Activated CD4-positive, alpha-beta memory T cell treated with anti-CD3 and anti-CD28 coated beads for 36 hours (primary cell): Measurements from ENCODE around the gene PCDH9. TPM values are rescaled to one million over a fixed set of nuclear protein-coding genes. Genes with fewer than 3 reads are reported as not detected.

Experiments used
- CTCF ChIA-PET: fragments of 350-600 bp; sonication (Branson Sonifier 250); formaldehyde crosslinking; loops from one replicate; lab custom pipeline; 2021; ENCODE audit warnings: antibody characterized with exemption, inconsistent platforms; lab: Charles Lee
- POLR2A ChIA-PET: fragments of 350-600 bp; sonication (Branson Sonifier 250); formaldehyde crosslinking; loops from one replicate; lab custom pipeline; 2021; ENCODE audit warnings: antibody characterized with exemption; lab: Charles Lee
- DNase-seq: peaks from one replicate; pipeline ENCODE4 v3.0.0-alpha.2; 2020
- H3K27ac Mint-ChIP-seq: one replicate; pipeline ENCODE4 v1.8.0; 2021; ENCODE audit warnings: mixed read lengths
- H3K27me3 Mint-ChIP-seq: one replicate; pipeline ENCODE4 v1.8.0; 2021; ENCODE audit warnings: mixed read lengths
- H3K36me3 Mint-ChIP-seq: one replicate; pipeline ENCODE4 v1.8.0; 2021; ENCODE audit warnings: mixed read lengths
- H3K4me1 Mint-ChIP-seq: one replicate; pipeline ENCODE4 v1.8.0; 2021; ENCODE audit warnings: low read depth, mixed read lengths
- H3K4me3 Mint-ChIP-seq: one replicate; pipeline ENCODE4 v1.8.0; 2021; ENCODE audit warnings: mild to moderate bottlenecking, mixed read lengths
- H3K9me3 Mint-ChIP-seq: one replicate; pipeline ENCODE4 v1.8.0; 2021; ENCODE audit warnings: mixed read lengths
- intact Hi-C: fragments of 100-400 bp; cut with micrococcal nuclease; formaldehyde crosslinking; loops from one replicate; pipeline ENCODE4 v1.15.1; 2023
- total RNA-seq, 2 experiments: library from RNA; stranded (reverse); gene quantifications; one replicate each; pipeline ENCODE4 v1.2.3, GENCODE V29; 2021

PCDH9 gene
- total RNA-seq, 2 experiments from 2014 or later = under 0.01 to 0.02 TPM

DNA sequence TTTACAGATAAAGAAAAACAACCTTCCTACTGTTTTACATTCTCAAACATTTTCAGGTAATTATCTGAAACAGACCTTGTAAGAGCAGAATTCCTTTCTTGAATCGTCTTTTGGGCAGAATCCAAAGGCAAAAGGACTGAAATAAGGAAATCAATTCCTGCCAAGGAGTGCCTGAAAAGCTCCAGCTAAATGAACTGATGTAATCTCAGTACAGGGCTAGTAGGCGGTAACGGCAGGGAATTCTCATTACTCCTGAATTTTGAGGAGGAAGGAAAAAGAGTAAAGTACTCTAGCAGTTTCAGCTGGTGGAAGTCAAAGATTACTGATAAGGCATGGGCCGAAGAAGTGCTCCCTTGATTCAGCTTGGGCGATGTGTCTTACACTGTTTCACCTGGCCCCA, 168.4 kb downstream of the PCDH9 start:
- Mint-ChIP-seq H3K9me3 (no peaks in the 10 kb centered on the region), H3K4me1 (no peaks in the 10 kb centered on the region), H3K36me3 (no peaks in the 10 kb centered on the region), H3K27ac (no peak overlapping the region), H3K27me3 (no peaks in the 10 kb centered on the region), H3K4me3 (no peak overlapping the region)
- CTCF ChIA-PET = no interaction called here
- POLR2A ChIA-PET = no interaction called here
- DNase-seq = no peak
- intact Hi-C loops = no loop called here

DNA sequence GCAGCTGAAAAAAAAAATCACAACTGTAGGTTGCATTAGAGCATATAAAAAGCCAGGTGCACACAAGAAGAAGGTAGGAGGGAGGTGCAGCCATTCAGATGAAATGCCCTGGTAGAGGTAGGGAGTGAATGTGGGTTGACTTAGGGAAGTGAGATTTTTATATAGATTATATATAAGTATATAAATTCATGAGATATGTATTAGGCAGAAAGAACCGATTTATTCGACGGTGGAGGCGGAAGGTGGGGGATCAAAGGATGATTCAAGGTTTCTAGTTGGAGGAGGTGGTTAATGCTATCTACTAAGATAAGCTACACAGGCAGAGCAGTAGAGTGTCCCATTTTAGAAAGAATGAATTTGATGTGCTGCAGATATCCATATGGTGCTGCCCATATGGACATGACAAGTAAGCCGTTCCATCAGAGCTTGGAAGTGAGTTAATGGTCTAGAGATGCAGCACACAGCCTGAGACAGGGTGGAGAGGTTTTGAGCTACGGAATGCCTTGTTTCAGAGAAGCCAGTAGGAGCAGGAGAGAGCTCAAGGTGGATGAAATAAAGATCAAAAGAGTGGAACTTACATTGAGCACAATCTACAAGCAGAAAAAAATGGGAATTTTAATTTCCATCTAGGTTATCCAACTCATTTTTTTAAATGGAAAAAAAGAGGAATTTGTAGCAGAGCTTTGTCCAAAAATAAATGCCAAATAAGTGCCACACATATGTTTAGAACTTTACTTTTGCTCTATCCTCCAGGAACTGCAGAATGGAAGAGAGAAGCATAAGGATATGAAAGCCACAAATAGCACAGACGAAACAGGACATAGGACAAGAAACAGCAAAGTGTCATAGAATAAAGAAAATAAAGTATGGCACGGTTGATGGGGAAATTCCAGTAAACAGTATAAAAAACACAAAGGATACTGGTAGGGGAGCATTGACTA, 177.3 kb downstream of the PCDH9 start:
- H3K27me3 Mint-ChIP-seq = no peaks in the 10 kb centered on the region
- DNase-seq = no peak
- H3K27ac Mint-ChIP-seq = no peak overlapping the region
- no peaks in the 10 kb centered on the region for H3K4me1 Mint-ChIP-seq
- H3K4me3 Mint-ChIP-seq = no peak overlapping the region
- no peaks in the 10 kb centered on the region for H3K36me3 Mint-ChIP-seq
- no peaks in the 10 kb centered on the region for H3K9me3 Mint-ChIP-seq
- POLR2A ChIA-PET = no interaction called here
- intact Hi-C loops = no loop called here
- CTCF ChIA-PET = no interaction called here

DNA sequence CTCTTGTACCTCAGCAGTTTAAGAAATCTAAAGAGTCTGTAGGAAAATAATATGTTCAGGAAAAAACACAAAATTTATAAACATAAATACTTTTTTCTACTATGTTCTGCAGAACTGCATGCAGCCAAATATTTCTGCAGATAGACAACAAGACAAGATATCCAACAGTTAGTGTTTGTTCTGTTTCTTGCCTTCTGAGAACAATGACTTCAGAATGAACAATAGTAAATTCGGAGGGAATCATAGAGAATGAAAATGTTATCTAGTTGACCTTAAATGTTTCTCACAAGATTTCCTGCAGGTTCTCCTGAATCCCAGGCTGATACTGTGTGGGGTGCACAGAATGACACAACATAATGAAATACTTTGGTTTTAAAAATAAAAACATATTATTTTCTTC, 180.4 kb downstream of the PCDH9 start:
- POLR2A ChIA-PET = no interaction called here
- no peak for DNase-seq
- intact Hi-C loops = no loop called here
- Mint-ChIP-seq H3K4me3 (no peak overlapping the region), H3K4me1 (no peaks in the 10 kb centered on the region), H3K36me3 (no peaks in the 10 kb centered on the region), H3K27ac (no peak overlapping the region), H3K27me3 (no peaks in the 10 kb centered on the region), H3K9me3 (no peaks in the 10 kb centered on the region)
- CTCF ChIA-PET = no interaction called here

DNA sequence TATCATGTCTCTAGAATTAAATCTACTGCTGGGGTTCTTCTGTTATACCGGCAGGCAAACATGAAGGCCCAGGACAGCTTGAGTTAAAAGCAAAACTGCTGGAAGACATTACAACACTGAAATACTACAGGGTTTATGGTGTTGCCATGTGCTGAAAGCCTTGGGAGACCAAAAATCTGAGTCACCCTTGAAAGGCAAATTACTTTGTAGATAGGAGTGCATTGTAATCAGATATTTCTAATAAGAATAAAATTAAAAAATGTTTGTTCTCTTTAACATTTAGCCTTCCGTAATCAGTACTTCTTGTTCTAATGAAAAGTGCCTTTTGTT, 181.3 kb downstream of the PCDH9 start:
- POLR2A ChIA-PET = no interaction called here
- no peak overlapping the region for H3K27ac Mint-ChIP-seq
- DNase-seq = no peak
- H3K4me1 Mint-ChIP-seq = no peaks in the 10 kb centered on the region
- no peaks in the 10 kb centered on the region for H3K27me3 Mint-ChIP-seq
- CTCF ChIA-PET = no interaction called here
- no peaks in the 10 kb centered on the region for H3K36me3 Mint-ChIP-seq
- H3K4me3 Mint-ChIP-seq = no peak overlapping the region
- no peaks in the 10 kb centered on the region for H3K9me3 Mint-ChIP-seq
- intact Hi-C loops = no loop called here

DNA sequence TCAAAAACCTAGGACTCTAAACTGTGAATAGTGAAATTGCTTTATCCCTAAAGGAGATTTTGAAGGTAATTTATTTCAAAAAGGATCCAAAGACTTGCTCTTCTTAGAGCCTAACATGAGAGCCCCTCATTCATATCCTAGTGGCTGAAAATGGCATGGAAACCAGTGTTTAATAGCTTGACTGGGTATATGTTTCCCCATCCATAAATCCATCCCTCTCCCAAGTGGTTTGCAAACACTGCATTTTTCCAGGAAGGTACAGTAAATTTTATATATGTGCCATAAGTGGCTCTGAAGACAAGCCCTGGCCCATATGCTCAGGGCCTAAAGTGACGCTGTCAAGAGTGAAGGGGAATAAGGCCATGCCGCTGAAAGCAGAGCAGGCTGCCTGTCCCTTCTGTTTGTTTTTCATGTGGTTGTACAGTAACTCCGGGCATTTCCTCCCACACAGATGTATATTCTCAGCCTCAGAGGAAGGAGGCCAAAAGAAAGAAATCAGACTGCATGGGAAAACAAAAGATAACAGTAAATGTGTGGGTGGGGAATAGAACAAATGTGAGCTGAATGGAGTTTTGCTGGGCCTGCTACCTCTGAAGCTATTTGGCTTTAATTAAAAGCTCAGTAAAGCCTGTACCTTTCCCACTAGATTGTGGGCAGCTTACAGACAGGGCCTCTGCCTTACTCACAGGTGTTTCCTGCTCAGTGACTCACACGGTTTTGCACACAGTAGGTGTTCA, 181.9 kb downstream of the PCDH9 start:
- Mint-ChIP-seq H3K27me3 (no peaks in the 10 kb centered on the region), H3K4me3 (no peak overlapping the region), H3K36me3 (no peaks in the 10 kb centered on the region), H3K9me3 (no peaks in the 10 kb centered on the region), H3K27ac (no peak overlapping the region), H3K4me1 (no peaks in the 10 kb centered on the region)
- CTCF ChIA-PET = no interaction called here
- DNase-seq = no peak
- intact Hi-C loops = no loop called here
- POLR2A ChIA-PET = no interaction called here

DNA sequence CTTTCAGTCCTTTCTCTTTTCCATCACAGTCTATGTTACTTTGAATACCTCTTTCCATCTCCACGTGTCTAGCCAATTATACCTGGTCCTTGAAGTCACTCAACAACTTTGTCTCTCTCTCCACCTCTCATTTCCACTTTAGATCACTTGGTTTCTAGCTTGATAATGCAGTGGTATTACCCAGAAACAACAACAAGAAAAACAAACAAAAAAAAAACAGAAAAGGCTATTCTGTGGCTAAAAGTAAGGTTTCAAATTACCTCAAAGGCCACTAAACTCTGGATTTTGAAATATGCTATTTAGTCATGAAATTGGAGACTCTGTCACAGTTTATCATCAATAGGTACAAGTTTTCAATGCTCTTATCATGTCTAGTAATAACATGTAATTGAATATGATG, 184.8 kb downstream of the PCDH9 start:
- Mint-ChIP-seq H3K9me3 (no peaks in the 10 kb centered on the region), H3K27me3 (no peaks in the 10 kb centered on the region), H3K4me3 (no peak overlapping the region), H3K36me3 (no peaks in the 10 kb centered on the region), H3K27ac (no peak overlapping the region), H3K4me1 (no peaks in the 10 kb centered on the region)
- DNase-seq = no peak
- ChIA-PET CTCF (no interaction called here), POLR2A (no interaction called here)
- intact Hi-C loops = no loop called here

DNA sequence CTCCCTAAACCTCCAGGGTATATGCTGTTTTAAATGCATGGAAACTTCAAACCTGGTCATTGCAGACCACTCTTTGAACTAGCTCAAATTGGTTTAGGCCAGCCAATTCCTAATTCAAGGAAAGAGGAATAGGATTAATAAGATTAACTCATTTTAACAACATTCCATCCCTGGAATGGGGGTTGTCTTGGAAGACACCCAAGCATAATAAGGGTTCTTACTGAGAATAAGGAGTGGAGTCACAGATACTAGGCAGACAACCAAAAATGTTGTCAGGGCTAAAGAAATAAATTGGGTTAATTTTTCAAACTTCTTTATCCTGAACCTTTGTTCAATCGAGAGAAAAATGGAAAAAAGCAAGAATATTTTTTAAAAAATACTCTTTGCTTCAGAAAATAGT, 186.2 kb downstream of the PCDH9 start:
- no peaks in the 10 kb centered on the region for H3K9me3 Mint-ChIP-seq
- no peak overlapping the region for H3K4me3 Mint-ChIP-seq
- H3K27me3 Mint-ChIP-seq = no peaks in the 10 kb centered on the region
- no peaks in the 10 kb centered on the region for H3K36me3 Mint-ChIP-seq
- ChIA-PET CTCF (no interaction called here), POLR2A (no interaction called here)
- DNase-seq = no peak
- H3K27ac Mint-ChIP-seq = no peak overlapping the region
- H3K4me1 Mint-ChIP-seq = no peaks in the 10 kb centered on the region
- intact Hi-C loops = no loop called here

DNA sequence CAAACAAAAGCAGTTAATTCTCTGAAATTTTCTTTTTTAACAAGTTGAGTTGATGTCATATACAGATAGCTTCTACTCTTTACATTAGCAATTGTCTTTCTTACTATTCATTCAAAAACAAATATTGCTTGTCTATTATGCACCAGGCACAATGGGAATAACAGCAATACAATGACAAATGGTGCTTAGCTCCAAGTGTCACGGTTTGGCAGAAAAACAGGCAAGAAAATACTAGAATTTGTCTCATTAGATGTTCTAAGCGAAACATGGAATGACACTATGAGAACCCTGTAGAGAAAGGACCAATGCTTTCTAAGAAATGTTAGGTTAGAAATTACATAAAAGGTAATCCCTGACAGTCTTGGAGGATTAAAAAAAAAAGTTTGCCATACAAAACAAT, 187.6 kb downstream of the PCDH9 start:
- DNase-seq = no peak
- ChIA-PET CTCF (no interaction called here), POLR2A (no interaction called here)
- no peak overlapping the region for H3K4me3 Mint-ChIP-seq
- H3K4me1 Mint-ChIP-seq = no peaks in the 10 kb centered on the region
- intact Hi-C loops = no loop called here
- no peaks in the 10 kb centered on the region for H3K9me3 Mint-ChIP-seq
- H3K27me3 Mint-ChIP-seq = no peaks in the 10 kb centered on the region
- no peak overlapping the region for H3K27ac Mint-ChIP-seq
- no peaks in the 10 kb centered on the region for H3K36me3 Mint-ChIP-seq

DNA sequence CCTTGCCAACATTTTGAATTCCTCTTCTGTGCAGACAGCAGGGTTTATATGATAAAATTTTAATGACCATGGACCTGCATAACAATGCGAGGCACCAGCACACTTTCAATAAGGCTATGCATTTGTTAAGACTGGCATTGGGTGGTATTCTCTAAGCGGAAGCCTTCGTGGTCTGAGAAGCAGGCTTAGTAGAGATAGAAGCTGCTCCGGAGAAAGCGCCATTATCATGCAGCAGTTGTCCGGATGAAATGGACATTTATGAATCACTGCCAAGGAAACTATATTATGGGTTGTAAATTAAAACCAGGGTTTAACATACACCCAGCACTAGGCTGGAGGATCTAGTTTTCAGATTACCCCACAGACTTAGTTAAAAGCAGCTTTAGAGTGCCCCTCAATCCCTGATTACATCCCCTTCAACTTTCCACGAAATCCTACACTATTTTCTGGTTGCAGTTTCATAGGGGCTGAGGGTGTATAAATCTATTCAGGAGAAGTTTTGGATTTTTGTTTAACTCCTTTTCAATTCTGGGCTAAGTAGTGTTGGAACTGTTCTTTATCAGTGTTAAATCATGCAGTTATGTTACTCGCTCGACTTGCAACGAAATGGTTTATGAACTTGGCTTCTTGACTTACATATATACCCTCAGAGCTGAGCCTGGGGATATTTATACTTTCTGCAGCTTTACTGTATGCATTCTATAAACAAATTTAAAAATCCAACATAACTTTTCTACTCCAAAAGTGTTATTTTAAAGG, 193.3 kb downstream of the PCDH9 start:
- no peak overlapping the region for H3K4me3 Mint-ChIP-seq
- H3K4me1 Mint-ChIP-seq = no peaks in the 10 kb centered on the region
- H3K27me3 Mint-ChIP-seq = no peaks in the 10 kb centered on the region
- H3K9me3 Mint-ChIP-seq = no peaks in the 10 kb centered on the region
- CTCF ChIA-PET = no interaction called here
- intact Hi-C loops = no loop called here
- no peak for DNase-seq
- no peaks in the 10 kb centered on the region for H3K36me3 Mint-ChIP-seq
- H3K27ac Mint-ChIP-seq = no peak overlapping the region
- POLR2A ChIA-PET = no interaction called here

DNA sequence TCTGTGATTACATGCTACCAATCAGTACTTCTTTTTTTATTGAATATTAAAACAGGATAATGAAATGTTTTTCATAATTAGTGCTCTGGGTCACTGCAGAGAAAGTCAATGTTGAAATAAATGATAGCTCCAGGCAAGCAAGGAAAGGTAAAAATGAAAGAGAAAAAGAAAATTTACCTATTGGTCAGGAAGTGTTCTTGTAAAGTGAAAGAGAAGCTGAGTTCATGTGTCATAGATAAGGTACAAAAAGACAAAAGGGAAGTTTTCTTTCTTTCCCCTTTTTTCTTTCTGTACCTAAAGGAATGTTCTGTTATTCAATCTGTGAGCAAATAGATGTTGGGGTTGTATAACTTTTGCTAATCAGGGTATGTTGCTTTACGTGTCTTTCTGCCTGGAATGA, 197.0 kb downstream of the PCDH9 start:
- H3K27ac Mint-ChIP-seq = no peak overlapping the region
- no peak for DNase-seq
- no peak overlapping the region for H3K4me3 Mint-ChIP-seq
- no peaks in the 10 kb centered on the region for H3K4me1 Mint-ChIP-seq
- H3K9me3 Mint-ChIP-seq = no peaks in the 10 kb centered on the region
- intact Hi-C loops = no loop called here
- no peaks in the 10 kb centered on the region for H3K36me3 Mint-ChIP-seq
- no peaks in the 10 kb centered on the region for H3K27me3 Mint-ChIP-seq
- ChIA-PET POLR2A (no interaction called here), CTCF (no interaction called here)

DNA sequence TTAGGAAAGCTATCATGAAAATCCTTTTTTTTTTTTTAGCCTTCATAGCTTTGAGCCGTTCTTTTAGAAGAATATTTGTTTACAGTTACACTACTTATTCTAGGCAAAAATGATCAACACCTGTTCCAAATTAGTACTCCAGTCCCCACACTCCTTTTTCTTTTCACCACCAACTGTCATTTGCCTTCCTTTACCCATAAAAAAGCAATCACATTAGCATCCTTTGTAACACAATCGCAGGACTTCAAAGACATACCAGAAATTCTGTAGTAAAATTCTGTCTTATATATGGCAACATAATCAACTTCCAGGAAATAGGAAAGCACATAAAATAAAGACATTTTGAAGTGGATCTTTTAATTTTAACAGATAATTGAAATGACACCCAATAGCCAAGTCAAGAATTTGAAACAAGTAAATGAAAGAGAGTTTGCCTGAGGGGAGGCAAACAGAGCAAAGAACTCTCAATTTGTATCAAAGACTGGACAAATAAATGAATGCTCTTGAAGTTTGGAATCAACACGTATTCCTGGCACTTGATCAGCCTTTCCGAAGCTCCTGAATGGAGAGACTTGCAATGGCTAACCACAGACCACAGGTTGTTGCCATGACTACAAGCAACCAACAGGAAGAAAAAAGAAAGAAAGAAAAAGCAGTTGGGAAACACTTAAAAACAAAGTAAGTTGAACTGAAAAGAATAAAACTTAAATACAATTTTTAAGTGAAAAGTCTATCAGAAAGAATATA, 206.8 kb downstream of the PCDH9 start:
- CTCF ChIA-PET = no interaction called here
- POLR2A ChIA-PET = no interaction called here
- Mint-ChIP-seq H3K9me3 (no peaks in the 10 kb centered on the region), H3K27ac (no peak overlapping the region), H3K36me3 (no peaks in the 10 kb centered on the region), H3K4me1 (no peaks in the 10 kb centered on the region), H3K27me3 (no peaks in the 10 kb centered on the region), H3K4me3 (no peak overlapping the region)
- intact Hi-C loops = no loop called here
- no peak for DNase-seq

DNA sequence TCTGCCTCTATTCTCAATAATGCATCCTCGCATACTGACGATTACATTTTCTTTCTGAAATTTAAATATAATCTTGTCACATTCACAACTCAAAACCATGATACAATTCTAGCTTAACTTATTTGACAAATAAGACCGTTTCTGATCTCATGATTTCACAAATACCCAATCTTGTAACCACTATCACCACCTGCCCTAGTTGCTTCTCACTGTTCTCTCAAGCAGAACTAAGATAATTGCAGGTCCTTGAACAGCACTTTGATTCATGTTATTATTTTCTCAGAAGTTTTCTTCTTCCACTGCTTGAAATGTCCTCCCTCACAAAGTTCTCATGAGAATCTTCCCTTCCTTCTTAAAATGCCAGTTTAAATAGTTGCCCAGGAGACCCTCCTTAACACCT, 211.4 kb downstream of the PCDH9 start:
- H3K36me3 Mint-ChIP-seq = no peaks in the 10 kb centered on the region
- ChIA-PET CTCF (no interaction called here), POLR2A (no interaction called here)
- intact Hi-C loops = no loop called here
- no peaks in the 10 kb centered on the region for H3K27me3 Mint-ChIP-seq
- H3K9me3 Mint-ChIP-seq = peaks cover 11% of the 10 kb centered on the region
- DNase-seq = no peak
- H3K4me3 Mint-ChIP-seq = no peak overlapping the region
- H3K4me1 Mint-ChIP-seq = no peaks in the 10 kb centered on the region
- no peak overlapping the region for H3K27ac Mint-ChIP-seq
